HG02938 (cell line): Measurements from ENCODE around the gene DSG4.

ENCODE experiments used
- ATAC-seq: cut with Tn5 transposase; IDR thresholded peaks from one replicate; pipeline ENCODE4 v1.9.1; 2021; ENCODE audit warnings: mild to moderate bottlenecking, moderate library complexity; ENCODE audit not compliant: unreplicated experiment

The DSG4 gene

GRCh38 chr18:31403409-31403808 is 26.8 kb downstream of the DSG4 start:
- ATAC-seq: no peak

GRCh38 chr18:31407649-31408048 is 31.1 kb downstream of the DSG4 start:
- ATAC-seq: no peak

GRCh38 chr18:31409276-31409675 is 32.7 kb downstream of the DSG4 start:
- ATAC-seq: no peak

GRCh38 chr18:31410716-31411483 is 34.3 kb downstream of the DSG4 start:
- ATAC-seq: no peak

GRCh38 chr18:31413137-31413536 is 36.6 kb downstream of the DSG4 start:
- no peak for ATAC-seq

GRCh38 chr18:31417850-31418249 is 41.3 kb downstream of the DSG4 start:
- ATAC-seq: no peak

GRCh38 chr18:31419457-31419932 is 42.9 kb downstream of the DSG4 start:
- ATAC-seq: no peak

- no peak for ATAC-seq
Measured at GRCh38 chr18:31420032-31420431, 43.5 kb downstream of the DSG4 start.

GRCh38 chr18:31420524-31420923 is 43.9 kb downstream of the DSG4 start:
- ATAC-seq: no peak

GRCh38 chr18:31424383-31424988 is 47.9 kb downstream of the DSG4 start:
- no peak for ATAC-seq

- ATAC-seq: no peak
Measured at GRCh38 chr18:31426021-31426420, 49.4 kb downstream of the DSG4 start.

- ATAC-seq: no peak
Measured at GRCh38 chr18:31426871-31427406, 50.4 kb downstream of the DSG4 start.

GRCh38 chr18:31428211-31428610 is 51.6 kb downstream of the DSG4 start:
- ATAC-seq: no peak

- ATAC-seq: no peak
Measured at GRCh38 chr18:31429623-31430022, 53.0 kb downstream of the DSG4 start.

GRCh38 chr18:31430072-31430471 is 53.5 kb downstream of the DSG4 start:
- no peak for ATAC-seq

GRCh38 chr18:31430554-31430953 is 54.0 kb downstream of the DSG4 start:
- ATAC-seq: no peak

GRCh38 chr18:31432316-31432715 is 55.7 kb downstream of the DSG4 start:
- ATAC-seq: no peak

- no peak for ATAC-seq
Measured at GRCh38 chr18:31436825-31437224, 60.2 kb downstream of the DSG4 start.

- peak; percentile 84 for ATAC-seq
Measured at GRCh38 chr18:31438402-31438801, 61.8 kb downstream of the DSG4 start.

- ATAC-seq: no peak
Measured at GRCh38 chr18:31439807-31440325, 63.3 kb downstream of the DSG4 start.

- no peak for ATAC-seq
Measured at GRCh38 chr18:31440787-31441186, 64.2 kb downstream of the DSG4 start.

- ATAC-seq: no peak
Measured at GRCh38 chr18:31441493-31441892, 64.9 kb downstream of the DSG4 start.
